Neural cell (in vitro differentiated cells): ENCODE measurements around the gene BABAM2.

Experiments
- EP300 ChIP-seq: fragments of 450-650 bp; conservative IDR thresholded peaks from 2 replicates; pipeline ENCODE4 v1.6.1; 2014; ENCODE audit warnings: antibody characterized with exemption, mild to moderate bottlenecking, moderate library complexity; ENCODE audit not compliant: poor library complexity, severe bottlenecking
- EZH2 ChIP-seq: fragments of 200-600, 300-800 bp; shearing (Covaris generic), sonication (generic); IDR thresholded peaks from 2 replicates; pipeline ENCODE4 v1.6.1; 2014; ENCODE audit warnings: antibody characterized with exemption, low read length, borderline replicate concordance, mild to moderate bottlenecking; ENCODE audit not compliant: insufficient read depth, poor library complexity, severe bottlenecking
- POLR2AphosphoS5 ChIP-seq: IDR thresholded peaks from 2 replicates; pipeline ENCODE4 v1.6.1; 2012
- RAD21 ChIP-seq: fragments of 450-650 bp; conservative IDR thresholded peaks from 2 replicates; pipeline ENCODE4 v1.6.1; 2014; ENCODE audit warnings: antibody characterized with exemption, mild to moderate bottlenecking, moderate library complexity
- SMC3 ChIP-seq: fragments of 450-650 bp; conservative IDR thresholded peaks from 2 replicates; pipeline ENCODE4 v1.6.1; 2014; ENCODE audit warnings: antibody characterized with exemption, mild to moderate bottlenecking, moderate library complexity; ENCODE audit not compliant: poor library complexity
- TAF1 ChIP-seq: IDR thresholded peaks from 2 replicates; pipeline ENCODE4 v1.6.1; 2012; ENCODE audit warnings: low read depth
- TF ChIP-seq, protein P1 (sequence below): fragments of 450-650 bp; IDR thresholded peaks from 2 replicates; pipeline ENCODE4 v1.5.1; 2014; ENCODE audit warnings: antibody characterized with exemption, mild to moderate bottlenecking, moderate library complexity; ENCODE audit not compliant: poor library complexity, severe bottlenecking
- TF ChIP-seq, protein P2 (sequence below): IDR thresholded peaks from 2 replicates; pipeline ENCODE4 v1.6.1; 2012; ENCODE audit warnings: borderline replicate concordance

DNA sequence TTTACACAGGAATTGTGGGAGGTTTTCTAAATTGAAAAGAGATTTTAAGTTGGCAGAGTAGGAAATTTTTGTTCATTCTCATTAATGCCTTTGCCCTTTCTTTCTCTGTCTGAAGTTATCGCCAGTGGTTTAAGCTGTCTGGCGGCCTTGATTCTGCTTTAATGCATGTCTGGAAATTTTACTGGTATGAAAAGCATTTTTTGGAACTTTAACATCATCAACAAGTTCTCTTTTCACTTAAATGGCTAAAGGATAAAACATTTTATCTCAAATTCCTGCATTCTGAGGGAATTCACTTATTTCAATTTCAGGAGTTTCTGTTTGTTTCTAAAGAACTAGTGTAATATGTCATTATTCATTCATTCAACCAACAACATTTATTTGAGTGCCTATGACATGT, 268.3 kb downstream of the BABAM2 start:
- TF ChIP-seq SMC3 (no peak), EP300 (no peak), POLR2AphosphoS5 (no peak), EZH2 (no peak), RAD21 (no peak), TAF1 (no peak)
- TF ChIP-seq, protein P1, sequence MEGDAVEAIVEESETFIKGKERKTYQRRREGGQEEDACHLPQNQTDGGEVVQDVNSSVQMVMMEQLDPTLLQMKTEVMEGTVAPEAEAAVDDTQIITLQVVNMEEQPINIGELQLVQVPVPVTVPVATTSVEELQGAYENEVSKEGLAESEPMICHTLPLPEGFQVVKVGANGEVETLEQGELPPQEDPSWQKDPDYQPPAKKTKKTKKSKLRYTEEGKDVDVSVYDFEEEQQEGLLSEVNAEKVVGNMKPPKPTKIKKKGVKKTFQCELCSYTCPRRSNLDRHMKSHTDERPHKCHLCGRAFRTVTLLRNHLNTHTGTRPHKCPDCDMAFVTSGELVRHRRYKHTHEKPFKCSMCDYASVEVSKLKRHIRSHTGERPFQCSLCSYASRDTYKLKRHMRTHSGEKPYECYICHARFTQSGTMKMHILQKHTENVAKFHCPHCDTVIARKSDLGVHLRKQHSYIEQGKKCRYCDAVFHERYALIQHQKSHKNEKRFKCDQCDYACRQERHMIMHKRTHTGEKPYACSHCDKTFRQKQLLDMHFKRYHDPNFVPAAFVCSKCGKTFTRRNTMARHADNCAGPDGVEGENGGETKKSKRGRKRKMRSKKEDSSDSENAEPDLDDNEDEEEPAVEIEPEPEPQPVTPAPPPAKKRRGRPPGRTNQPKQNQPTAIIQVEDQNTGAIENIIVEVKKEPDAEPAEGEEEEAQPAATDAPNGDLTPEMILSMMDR: no peak
- TF ChIP-seq, protein P2, sequence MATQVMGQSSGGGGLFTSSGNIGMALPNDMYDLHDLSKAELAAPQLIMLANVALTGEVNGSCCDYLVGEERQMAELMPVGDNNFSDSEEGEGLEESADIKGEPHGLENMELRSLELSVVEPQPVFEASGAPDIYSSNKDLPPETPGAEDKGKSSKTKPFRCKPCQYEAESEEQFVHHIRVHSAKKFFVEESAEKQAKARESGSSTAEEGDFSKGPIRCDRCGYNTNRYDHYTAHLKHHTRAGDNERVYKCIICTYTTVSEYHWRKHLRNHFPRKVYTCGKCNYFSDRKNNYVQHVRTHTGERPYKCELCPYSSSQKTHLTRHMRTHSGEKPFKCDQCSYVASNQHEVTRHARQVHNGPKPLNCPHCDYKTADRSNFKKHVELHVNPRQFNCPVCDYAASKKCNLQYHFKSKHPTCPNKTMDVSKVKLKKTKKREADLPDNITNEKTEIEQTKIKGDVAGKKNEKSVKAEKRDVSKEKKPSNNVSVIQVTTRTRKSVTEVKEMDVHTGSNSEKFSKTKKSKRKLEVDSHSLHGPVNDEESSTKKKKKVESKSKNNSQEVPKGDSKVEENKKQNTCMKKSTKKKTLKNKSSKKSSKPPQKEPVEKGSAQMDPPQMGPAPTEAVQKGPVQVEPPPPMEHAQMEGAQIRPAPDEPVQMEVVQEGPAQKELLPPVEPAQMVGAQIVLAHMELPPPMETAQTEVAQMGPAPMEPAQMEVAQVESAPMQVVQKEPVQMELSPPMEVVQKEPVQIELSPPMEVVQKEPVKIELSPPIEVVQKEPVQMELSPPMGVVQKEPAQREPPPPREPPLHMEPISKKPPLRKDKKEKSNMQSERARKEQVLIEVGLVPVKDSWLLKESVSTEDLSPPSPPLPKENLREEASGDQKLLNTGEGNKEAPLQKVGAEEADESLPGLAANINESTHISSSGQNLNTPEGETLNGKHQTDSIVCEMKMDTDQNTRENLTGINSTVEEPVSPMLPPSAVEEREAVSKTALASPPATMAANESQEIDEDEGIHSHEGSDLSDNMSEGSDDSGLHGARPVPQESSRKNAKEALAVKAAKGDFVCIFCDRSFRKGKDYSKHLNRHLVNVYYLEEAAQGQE: no peak
